Measurements from ENCODE around the gene ADRA2A.

ADRA2A gene

DNA sequence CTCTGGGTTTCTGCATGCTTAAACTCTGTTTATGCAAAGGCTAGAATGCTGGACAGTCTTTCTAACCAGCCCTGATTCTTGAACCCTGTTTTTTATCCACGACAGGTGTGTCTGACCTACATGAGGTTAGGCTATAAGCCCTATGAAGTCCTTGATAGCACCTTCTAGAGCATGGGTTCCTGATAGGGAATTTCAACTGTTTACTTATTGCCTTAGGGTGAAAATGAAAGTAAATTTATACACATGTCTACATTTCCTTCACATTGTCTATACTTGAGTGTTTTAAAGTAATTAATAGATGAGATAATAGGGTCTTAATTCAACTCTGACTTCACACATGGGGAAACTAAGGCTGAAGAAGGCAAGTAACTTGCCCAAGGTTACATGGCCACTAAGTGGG, 35.5 kb downstream of the ADRA2A start:
- no peak for TF ChIP-seq ZFX (IDR thresholded peaks at IDR 0.05)
- TF ChIP-seq, protein P1, sequence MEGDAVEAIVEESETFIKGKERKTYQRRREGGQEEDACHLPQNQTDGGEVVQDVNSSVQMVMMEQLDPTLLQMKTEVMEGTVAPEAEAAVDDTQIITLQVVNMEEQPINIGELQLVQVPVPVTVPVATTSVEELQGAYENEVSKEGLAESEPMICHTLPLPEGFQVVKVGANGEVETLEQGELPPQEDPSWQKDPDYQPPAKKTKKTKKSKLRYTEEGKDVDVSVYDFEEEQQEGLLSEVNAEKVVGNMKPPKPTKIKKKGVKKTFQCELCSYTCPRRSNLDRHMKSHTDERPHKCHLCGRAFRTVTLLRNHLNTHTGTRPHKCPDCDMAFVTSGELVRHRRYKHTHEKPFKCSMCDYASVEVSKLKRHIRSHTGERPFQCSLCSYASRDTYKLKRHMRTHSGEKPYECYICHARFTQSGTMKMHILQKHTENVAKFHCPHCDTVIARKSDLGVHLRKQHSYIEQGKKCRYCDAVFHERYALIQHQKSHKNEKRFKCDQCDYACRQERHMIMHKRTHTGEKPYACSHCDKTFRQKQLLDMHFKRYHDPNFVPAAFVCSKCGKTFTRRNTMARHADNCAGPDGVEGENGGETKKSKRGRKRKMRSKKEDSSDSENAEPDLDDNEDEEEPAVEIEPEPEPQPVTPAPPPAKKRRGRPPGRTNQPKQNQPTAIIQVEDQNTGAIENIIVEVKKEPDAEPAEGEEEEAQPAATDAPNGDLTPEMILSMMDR (conservative IDR thresholded peaks at IDR 0.05) = no peak
- no peak overlapping the region for H3K27ac ChIP-seq

DNA sequence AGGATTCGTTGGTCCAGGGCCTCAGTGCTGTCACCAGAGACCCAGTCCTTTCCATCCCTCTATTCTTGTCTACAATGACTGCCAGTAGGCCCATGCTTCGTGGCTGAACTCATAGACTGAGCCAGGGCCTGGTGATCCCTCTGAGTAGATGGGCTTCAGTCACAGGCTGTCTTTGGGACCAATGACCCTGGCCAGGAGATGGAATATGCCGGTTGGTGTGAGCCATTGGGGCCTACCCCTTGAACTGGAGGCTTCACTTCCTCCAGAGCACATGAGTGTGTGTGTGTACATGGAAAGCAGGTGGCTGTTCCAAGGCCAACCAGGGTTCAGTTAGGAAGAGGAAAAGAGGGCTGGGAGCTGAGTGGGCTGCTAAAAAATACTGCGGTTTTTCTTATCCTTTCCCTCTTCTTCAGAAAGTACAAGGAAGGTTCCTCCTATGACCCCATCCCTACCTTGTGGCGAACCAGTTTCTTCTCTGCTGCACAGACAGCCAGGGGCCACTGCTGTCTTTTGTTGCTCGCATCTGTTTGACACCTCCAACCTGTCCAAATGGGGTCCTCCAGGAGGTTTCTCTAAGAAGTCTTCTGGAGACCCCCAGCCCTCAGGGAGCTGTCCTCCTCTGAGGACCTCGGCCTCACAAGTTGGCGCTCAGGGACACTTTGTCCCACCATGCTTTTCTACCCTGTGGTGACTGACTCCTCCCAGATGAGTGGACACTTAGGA, 36.6 kb downstream of the ADRA2A start:
- H3K27ac ChIP-seq = no peak overlapping the region
- TF ChIP-seq ZFX (IDR thresholded peaks at IDR 0.05) = no peak
- TF ChIP-seq, protein P1 (conservative IDR thresholded peaks at IDR 0.05) = no peak

DNA sequence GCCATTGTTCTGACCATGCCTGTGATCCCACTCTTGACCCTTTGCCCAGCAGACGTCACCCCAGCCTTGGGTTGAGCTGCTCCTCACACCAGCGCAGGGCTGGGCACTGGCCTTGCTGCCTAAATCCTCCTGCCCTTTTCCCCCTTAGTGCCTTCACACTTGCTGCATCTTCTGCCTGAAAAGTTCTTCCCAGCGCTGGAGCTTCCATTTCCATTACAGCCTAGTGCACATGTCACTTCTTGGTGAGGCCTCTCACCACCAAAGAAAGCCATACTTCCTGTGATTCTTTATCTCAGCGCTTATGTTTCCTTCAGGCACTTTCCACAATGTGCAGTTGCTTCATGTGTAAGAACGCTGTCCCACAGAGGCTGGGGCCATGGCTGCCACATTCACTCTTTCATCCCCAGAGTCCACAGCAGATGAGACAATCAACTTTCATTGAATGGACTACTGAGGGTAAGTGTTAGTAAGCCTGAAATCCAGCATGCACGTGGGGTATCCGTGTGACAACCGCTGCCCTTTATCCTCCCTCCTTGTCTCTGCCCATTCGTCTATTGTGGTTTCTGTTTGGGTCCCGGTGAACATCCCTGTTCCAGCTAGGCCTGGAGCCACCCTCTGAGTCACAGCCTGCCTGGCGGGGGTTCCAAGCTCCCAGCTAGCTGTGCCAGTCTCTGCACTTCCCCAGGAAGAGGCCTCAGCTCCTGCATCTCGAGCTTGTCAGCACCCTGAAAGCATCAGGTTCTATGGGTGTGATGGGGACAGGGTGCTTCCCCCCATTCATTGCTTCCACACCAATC, 37.3 kb downstream of the ADRA2A start:
- TF ChIP-seq ZFX (IDR thresholded peaks at IDR 0.05) = no peak
- TF ChIP-seq, protein P1 (conservative IDR thresholded peaks at IDR 0.05) = no peak
- H3K27ac ChIP-seq = no peak overlapping the region

DNA sequence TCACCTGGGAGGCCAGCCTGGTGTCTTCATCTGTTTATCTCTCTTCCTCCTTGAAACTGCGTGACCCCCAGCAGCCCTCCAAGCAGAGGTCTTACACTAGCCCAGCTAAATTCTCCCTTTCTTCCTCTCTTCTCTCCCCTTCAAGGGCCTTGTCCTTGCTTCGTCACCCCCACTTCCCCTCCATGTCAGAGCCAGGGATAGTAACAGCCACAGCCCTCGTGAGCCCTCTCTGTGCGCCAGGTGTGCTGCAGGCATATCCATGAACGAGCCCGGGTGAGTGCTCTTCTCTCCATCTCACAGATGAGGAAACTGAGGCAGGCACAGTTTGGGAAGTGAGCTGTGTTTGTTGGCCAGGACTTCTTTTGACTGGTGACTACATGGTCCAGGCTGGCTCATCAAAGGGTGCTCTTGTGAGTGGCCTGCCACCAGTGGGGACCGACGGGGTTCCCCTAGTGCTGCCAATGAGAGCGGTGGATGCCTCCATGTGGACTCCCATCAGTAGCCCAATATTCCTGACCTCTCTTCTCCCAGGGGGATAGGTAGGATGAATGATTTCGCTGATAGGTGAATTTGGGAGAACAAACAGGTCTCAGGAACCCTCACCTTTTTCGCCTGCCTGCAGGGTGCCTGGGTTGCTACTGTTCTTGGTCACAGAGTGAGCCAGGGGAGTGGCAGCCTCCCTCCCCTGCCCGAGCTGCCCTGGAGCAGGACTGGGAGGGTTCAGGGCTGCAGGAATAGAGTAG, 38.1 kb downstream of the ADRA2A start:
- TF ChIP-seq ZFX (IDR thresholded peaks at IDR 0.05) = no peak
- TF ChIP-seq, protein P1 (conservative IDR thresholded peaks at IDR 0.05) = no peak
- H3K27ac ChIP-seq = no peak overlapping the region

DNA sequence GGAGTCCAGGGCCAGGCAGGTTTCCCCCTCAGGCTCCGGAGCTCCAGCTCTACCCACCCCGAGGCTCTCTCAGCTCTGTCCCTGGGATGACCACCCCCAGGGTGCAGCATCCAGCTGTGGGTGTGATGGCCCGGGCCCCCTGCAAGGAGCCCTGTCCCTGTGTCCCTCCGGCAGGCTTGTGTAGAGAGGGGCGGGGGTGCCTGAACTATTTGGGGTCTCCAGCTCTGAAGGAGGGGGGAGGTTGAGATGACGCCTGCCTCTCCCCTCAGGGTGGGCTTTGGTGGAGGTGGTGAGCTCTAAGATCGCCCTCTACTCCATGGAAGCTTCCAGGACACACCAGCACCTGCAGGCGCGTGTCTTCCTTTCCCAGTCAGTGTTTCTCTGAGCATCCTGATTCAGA, 39.4 kb downstream of the ADRA2A start:
- no peak overlapping the region for H3K27ac ChIP-seq
- no peak for TF ChIP-seq ZFX (IDR thresholded peaks at IDR 0.05)
- TF ChIP-seq, protein P1 (conservative IDR thresholded peaks at IDR 0.05) = no peak

DNA sequence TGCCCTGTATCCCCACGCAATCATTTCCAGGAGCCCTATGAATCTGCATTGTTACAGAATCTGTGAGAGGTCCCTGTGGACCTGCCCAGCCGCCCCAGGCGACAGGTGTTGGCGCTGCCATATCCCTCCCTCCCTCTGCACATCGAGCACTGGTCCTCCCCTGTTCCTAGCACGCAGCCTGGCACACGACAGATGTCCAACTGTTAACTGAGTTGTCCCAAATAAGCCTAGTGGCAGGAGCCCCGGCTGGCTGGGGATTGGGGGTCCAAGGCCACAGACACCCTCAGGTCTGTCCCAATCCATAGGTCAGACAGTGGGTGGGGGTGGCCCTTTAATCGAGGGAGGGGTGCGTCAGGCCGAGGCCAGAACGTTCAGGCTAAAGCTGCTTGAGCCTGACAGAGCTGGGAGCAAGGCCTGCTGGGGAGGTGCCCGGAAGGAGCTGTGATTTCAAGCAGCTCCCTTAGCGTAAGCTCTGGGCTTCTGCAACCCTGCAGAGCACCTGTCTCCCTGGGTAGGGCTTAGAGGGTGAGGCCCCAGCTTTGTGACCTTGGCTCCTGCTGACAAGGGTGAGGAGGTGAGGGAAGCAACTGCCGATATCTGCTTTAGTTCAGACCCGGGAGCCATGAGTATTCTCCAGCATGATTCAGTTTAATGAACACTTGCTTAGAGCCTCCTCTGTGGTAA, 40.1 kb downstream of the ADRA2A start:
- no peak overlapping the region for H3K27ac ChIP-seq
- TF ChIP-seq ZFX (IDR thresholded peaks at IDR 0.05) = no peak
- TF ChIP-seq, protein P1 (conservative IDR thresholded peaks at IDR 0.05) = no peak

All from C4-2B (cell line).